Amygdala (tissue), 56 donors: ENCODE data around the gene LRRC72.

Source experiments
- DNase-seq, 56 donors: peaks; one replicate each; lab custom pipeline; 2025; lab: John Stamatoyannopoulos, UW

LRRC72 gene

GRCh38 chr7:16615228-16615627, 88.6 kb downstream of the LRRC72 start:
- DNase-seq, result no peak

- no peak for DNase-seq
Observed at GRCh38 chr7:16616122-16616521, 89.5 kb downstream of the LRRC72 start.

DNA sequence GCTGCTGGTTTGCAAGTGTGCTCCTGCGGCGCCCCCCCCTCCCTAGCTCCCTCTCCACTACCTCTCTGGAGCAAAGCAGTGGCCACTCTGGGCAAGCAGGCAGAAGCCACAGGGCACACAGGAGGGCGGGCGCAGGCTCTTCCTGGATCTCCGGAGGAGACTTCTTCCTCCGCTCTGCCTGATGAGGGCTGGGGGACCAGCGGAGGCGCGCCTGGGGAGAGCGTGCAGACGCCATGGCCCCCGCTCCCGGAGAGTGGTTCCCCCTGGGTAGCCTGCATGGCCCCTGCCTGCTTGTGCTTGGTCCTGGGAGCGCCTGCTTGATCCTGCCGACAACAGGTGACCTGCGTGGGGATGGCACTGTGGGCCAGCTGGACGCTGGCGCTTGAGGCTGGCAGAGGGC, 89.9 kb downstream of the LRRC72 start:
- no peak for DNase-seq

GRCh38 chr7:16619979-16620408, 93.4 kb downstream of the LRRC72 start:
- no peak for DNase-seq

GRCh38 chr7:16626388-16626787, 99.8 kb downstream of the LRRC72 start:
- no peak for DNase-seq

DNA sequence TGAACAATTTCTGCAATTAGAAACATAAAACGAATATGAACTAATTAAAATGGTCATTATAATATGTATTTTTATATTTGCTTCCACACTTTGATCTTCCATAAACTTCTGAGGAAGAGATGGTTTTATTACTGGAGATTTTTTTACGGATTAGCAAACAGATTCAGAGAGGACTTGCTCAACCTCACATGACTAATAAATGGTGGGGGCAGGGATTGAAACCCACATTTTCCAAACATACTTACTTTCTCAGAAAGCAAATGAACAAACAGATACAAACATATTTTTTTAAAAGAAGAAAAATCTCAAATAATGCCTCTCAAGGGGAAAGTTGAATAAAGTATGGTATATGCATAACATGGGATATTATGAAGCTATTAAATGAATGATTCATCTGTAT, 100.6 kb downstream of the LRRC72 start:
- no peak for DNase-seq

DNA sequence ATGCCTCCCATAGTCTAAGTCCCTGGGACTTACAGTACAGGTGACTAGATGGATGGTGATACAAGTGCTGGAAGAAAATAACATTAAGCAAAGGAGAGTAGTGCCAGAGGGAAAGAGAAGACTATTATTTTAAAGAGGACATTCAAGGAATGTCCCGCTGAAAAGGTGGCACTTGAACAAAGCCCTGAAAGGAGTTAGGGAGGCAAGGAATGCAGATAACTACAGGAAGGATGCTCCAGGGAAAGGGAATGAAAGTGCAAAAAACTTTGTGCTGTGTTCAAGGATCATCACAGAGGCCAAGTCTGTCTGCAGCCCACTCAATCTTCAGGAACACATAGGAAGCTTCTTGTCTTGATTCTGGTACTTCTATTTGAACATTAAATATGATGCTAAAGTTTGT, 104.0 kb downstream of the LRRC72 start:
- no peak for DNase-seq
